Muscle layer of duodenum (tissue), 2 donors: Measurements from ENCODE around the gene ERC1.
"Not testable (repeated sequence)": the region's sequence is repeated elsewhere in the genome, so short reads cannot be mapped to it uniquely, and the experiment has no call there.

Experiments used
- H3K27ac ChIP-seq: one replicate; pipeline ENCODE4 v1.7.0; 2013; ENCODE audit warnings: mild to moderate bottlenecking, low read length
- H3K27me3 ChIP-seq: one replicate; pipeline ENCODE4 v1.7.0; 2013; ENCODE audit warnings: low read depth, mild to moderate bottlenecking, control low read depth, low read length
- H3K36me3 ChIP-seq, 2 donors: one replicate each; pipeline ENCODE4 v1.7.0; 2013; ENCODE audit warnings: low read length in 2 of 2, control low read depth in 1 of 2, mild to moderate bottlenecking in 1 of 2; ENCODE audit not compliant: insufficient read depth in 2 of 2, control insufficient read depth in 1 of 2
- H3K4me1 ChIP-seq, 2 donors: one replicate each; pipeline ENCODE4 v1.7.0; 2013; ENCODE audit warnings: low read length in 2 of 2, mild to moderate bottlenecking in 2 of 2, control low read depth in 1 of 2, moderate library complexity in 1 of 2; ENCODE audit not compliant: insufficient read depth in 2 of 2, control insufficient read depth in 1 of 2
- H3K4me3 ChIP-seq, 2 donors: one replicate each; pipeline ENCODE4 v1.7.0; 2013; ENCODE audit warnings: low read length in 2 of 2, low read depth in 1 of 2, mild to moderate bottlenecking in 1 of 2
- H3K9me3 ChIP-seq, 2 donors: one replicate each; pipeline ENCODE4 v1.7.0; 2013; ENCODE audit warnings: low read length in 2 of 2, control low read depth in 1 of 2, mild to moderate bottlenecking in 1 of 2; ENCODE audit not compliant: control insufficient read depth in 1 of 2
- donor health status: healthy.

The ERC1 gene

DNA sequence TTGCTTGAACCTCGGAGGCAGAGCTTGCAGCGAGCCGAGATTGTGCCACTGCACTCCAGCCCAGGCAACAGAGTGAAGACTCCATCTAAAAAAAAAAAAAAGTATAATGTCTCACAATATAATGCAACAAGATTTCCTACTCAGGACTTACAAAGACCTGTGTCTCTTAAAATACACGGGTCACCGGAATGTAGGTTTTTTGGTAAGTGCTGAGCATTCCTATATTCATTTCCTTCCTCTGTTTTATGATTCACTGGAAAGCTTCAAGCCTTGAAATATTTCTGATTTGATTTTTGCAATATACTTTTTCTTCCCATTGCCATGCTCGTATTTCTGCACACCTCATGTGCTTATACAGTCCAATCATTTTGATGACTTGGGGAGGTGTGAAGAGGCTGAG lies 357.6 kb downstream of the ERC1 start:
- H3K27me3 ChIP-seq: no peaks in the 10 kb centered on the region
- no peaks in the 10 kb centered on the region for H3K36me3 ChIP-seq
- H3K4me1 ChIP-seq: peaks cover 0 to 6% of the 10 kb centered on the region in 2 donors
- H3K4me3 ChIP-seq: no peak overlapping the region
- H3K27ac ChIP-seq: no peak overlapping the region
- no peaks in the 10 kb centered on the region for H3K9me3 ChIP-seq

DNA sequence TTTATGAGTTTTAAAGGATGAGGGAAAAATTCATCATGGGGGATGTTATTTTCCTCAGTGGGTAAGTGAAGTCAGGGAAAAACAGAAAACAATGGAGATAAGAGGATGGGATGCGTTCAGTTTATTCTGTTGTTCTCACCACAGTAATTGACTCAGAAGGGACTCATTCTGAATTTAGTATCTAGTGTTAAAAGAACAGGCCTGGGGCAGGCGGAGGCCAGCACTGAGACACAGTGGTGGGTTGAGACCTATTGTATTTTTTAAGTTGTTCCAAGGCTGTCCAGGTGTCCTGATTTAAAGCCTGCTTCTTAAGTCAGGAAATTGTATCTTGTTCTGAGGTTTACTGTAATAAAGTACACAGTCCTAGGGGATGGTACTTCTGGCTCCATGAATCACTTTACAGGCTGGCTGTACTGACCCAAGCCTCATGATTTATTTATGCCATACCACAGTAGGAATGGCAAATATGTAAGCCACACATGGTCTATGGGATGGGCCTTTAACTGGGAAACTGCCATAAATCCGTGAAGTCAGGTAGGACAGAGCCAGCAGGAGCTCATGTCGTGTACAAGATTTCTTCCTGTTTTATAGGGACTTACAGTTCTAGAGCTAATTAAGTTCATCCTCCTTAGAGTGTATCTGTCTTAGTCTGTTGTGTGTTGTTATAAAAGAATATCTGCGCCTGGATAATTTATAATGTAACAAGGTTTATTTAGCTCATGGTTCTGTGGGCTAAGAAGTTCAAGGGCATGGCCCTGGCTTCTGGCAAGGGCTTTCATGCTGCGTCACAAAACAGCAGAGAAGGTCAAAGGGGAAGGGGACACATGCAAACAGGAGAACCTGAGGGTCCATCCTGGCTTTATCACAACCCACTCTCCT lies 359.3 kb downstream of the ERC1 start:
- H3K36me3 ChIP-seq: no peaks in the 10 kb centered on the region
- no peaks in the 10 kb centered on the region for H3K9me3 ChIP-seq
- H3K4me1 ChIP-seq: peaks cover 2 to 6% of the 10 kb centered on the region in 2 donors
- H3K4me3 ChIP-seq: no peak overlapping the region
- H3K27ac ChIP-seq: peak overlapping the region; percentile 1
- no peaks in the 10 kb centered on the region for H3K27me3 ChIP-seq

DNA sequence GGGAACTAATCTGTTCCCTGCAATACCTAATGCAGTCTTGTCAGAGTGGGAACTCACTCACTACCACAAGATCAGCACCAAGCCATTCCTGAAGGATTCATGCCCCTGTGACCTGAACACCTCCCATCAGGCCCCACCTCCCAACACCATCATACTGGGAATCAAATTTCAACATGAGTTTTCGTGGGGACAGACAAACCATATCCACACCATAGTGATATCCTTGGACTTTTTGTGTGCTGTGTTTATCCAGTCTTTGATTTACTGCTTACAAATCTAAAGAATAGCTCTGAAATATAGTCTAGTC lies 359.9 kb downstream of the ERC1 start:
- no peak overlapping the region for H3K27ac ChIP-seq

DNA sequence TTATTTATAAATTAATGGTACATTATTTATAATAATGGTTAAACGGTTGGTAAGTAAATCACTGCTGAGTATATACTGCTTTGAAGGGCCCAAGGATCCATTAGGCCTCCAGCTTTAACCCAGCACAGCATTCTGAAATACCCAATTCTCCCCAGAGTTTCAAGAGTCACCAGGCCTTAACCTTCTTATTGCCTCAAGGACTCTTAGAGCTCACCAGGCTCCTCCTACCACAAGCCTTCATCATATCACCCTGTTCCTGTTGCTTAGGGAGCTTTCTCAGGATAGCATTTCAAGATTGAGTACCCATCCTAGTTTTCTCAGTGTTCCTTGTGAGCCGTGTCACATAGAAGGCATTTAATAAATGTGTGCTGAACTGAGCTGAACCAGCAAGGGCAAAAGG lies 360.9 kb downstream of the ERC1 start:
- Histone ChIP-seq H3K27ac (no peak overlapping the region), H3K9me3 (no peaks in the 10 kb centered on the region), H3K36me3 (no peaks in the 10 kb centered on the region), H3K4me1 (peaks cover 6 to 16% of the 10 kb centered on the region in 2 donors), H3K27me3 (no peaks in the 10 kb centered on the region), H3K4me3 (no peak overlapping the region)

More for the DNA sequence above, 359.9 kb downstream of the ERC1 start:
- Histone ChIP-seq H3K27me3 (no peaks in the 10 kb centered on the region), H3K36me3 (no peaks in the 10 kb centered on the region), H3K4me3 (no peak overlapping the region), H3K4me1 (peaks cover 6% of the 10 kb centered on the region in 2 donors), H3K9me3 (no peaks in the 10 kb centered on the region)

DNA sequence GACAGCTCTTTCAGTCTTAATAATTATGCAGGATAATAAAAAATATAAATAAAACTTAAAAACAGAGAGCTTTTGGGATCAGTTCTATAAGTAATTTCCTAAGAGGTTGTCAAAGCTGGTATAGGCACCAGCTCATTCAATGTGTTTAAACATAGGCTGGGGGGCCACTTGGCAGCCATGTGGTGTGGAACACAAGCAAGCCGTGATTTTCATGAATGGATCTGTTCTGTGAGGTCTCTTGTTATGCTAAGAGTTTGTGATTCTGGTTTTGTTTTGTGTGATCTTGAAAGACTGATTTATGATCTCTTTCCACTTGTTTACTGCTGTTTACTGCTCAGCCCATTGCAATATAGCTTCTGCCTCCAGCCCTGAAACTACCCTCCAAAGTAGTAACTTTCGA lies 362.4 kb downstream of the ERC1 start:
- no peaks in the 10 kb centered on the region for H3K9me3 ChIP-seq
- no peaks in the 10 kb centered on the region for H3K36me3 ChIP-seq
- H3K4me3 ChIP-seq: no peak overlapping the region
- peaks cover 6 to 24% of the 10 kb centered on the region in 2 donors for H3K4me1 ChIP-seq
- H3K27ac ChIP-seq: no peak overlapping the region
- H3K27me3 ChIP-seq: no peaks in the 10 kb centered on the region

DNA sequence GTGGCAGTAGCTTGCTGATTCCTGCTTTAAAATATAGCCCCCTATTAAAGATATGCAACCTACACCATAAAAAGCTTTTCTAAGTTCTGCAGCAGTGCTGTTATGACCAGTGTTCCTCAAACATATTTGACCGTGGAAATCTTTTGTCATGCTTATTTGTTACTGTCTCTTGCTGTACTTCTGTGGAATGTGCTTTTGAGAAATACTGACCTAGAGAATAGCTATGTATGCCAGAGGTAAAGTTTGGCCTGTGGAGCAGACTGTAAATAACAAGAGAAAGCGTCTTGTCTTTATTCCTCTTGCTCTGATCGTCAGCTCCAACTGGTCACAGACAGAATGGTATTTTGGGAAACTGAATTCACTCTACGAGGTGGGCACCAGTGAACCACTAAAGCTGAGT lies 364.4 kb downstream of the ERC1 start:
- H3K4me3 ChIP-seq: no peak overlapping the region
- H3K9me3 ChIP-seq: no peaks in the 10 kb centered on the region
- H3K4me1 ChIP-seq: peaks cover 0 to 24% of the 10 kb centered on the region in 2 donors
- no peak overlapping the region for H3K27ac ChIP-seq
- H3K27me3 ChIP-seq: no peaks in the 10 kb centered on the region
- H3K36me3 ChIP-seq: no peaks in the 10 kb centered on the region

DNA sequence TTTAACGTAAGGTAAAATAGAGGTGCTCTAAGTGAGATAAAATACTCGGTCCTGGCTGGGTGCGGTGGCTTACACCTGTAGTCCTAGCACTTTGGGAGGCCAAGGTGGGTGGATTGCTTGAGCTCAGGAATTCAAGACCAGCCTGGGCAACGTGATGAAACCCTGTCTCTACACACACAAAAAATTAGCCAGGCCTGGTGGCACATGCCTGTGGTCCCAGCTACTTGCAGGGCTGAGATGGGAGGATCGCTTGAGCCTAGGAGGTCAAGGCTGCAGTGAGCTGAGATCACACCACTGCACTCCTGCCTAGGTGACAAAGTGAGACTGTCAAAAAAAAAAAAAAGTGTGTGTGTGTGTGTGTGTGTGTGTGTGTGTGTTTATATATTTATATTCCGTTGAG lies 364.8 kb downstream of the ERC1 start:
- H3K4me3 ChIP-seq, H3K9me3 ChIP-seq, H3K27me3 ChIP-seq, H3K36me3 ChIP-seq, H3K27ac ChIP-seq: not testable (repeated sequence)
- peaks cover 0 to 24% of the 10 kb centered on the region in 2 donors for H3K4me1 ChIP-seq

DNA sequence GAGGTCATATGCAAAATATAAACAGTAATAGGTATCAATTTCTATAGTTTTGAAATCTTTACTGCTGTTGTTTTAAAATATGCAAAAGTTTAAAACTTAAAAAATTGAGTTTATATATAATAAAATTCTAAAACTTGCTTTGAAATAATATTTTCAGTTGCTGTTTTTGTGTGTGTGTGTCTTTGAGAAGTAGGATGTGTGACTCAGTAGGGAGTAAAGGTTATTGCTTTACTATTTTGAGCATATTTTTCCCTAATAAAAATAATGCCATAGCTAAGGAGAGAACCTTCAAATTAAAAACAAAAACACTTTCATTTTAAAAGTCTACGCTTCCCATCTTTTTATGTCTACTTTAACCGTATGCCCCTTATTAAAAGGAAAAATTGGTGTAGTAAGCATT lies 365.3 kb downstream of the ERC1 start:
- H3K27ac ChIP-seq: no peak overlapping the region
- no peak overlapping the region for H3K4me3 ChIP-seq
- no peaks in the 10 kb centered on the region for H3K36me3 ChIP-seq
- H3K9me3 ChIP-seq: no peaks in the 10 kb centered on the region
- H3K27me3 ChIP-seq: no peaks in the 10 kb centered on the region
- H3K4me1 ChIP-seq: peaks cover 0 to 24% of the 10 kb centered on the region in 2 donors

DNA sequence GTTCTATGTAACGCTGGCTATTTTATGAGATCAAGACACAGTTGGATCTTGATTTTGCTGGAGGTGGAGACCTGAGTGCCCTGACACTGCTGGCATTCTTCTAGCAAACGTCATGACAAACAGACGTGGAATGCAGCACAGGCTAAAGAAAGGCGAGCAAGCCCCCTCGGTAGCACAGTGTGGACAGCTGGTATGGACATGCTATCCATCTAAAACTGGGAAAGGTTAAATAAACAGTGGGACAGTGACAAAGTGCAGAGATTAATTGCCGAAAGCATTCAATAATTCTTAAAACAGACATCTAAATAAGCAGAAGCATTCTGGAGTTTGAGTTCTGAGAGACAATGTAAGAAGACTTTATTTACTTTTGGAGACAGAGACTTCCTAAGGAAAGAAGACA lies 366.1 kb downstream of the ERC1 start:
- Histone ChIP-seq H3K27ac (no peak overlapping the region), H3K27me3 (no peaks in the 10 kb centered on the region), H3K4me3 (no peak overlapping the region), H3K4me1 (peaks cover 0 to 24% of the 10 kb centered on the region in 2 donors), H3K9me3 (no peaks in the 10 kb centered on the region), H3K36me3 (no peaks in the 10 kb centered on the region)

DNA sequence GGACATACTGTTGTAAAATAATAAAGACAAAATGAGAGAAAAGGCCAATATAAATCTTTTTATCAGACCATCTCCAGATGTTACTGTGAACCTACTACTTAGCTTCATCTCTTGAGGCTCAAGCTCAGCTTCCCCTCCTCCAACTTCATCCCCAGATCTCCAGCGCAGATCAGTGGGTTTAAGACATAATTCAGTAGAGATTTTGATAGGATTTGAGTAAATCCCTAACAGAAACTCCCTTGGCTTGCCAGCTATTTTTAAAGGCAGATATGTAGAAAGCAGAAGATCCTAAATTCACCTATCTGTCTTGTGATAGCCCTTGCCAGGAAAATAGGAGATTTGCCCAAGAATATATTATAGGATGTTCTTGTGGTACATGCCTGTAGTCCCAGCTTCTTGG lies 366.7 kb downstream of the ERC1 start:
- H3K4me3 ChIP-seq: no peak overlapping the region
- H3K36me3 ChIP-seq: no peaks in the 10 kb centered on the region
- H3K27ac ChIP-seq: no peak overlapping the region
- H3K9me3 ChIP-seq: no peaks in the 10 kb centered on the region
- H3K27me3 ChIP-seq: no peaks in the 10 kb centered on the region
- peaks cover 0 to 24% of the 10 kb centered on the region in 2 donors for H3K4me1 ChIP-seq

DNA sequence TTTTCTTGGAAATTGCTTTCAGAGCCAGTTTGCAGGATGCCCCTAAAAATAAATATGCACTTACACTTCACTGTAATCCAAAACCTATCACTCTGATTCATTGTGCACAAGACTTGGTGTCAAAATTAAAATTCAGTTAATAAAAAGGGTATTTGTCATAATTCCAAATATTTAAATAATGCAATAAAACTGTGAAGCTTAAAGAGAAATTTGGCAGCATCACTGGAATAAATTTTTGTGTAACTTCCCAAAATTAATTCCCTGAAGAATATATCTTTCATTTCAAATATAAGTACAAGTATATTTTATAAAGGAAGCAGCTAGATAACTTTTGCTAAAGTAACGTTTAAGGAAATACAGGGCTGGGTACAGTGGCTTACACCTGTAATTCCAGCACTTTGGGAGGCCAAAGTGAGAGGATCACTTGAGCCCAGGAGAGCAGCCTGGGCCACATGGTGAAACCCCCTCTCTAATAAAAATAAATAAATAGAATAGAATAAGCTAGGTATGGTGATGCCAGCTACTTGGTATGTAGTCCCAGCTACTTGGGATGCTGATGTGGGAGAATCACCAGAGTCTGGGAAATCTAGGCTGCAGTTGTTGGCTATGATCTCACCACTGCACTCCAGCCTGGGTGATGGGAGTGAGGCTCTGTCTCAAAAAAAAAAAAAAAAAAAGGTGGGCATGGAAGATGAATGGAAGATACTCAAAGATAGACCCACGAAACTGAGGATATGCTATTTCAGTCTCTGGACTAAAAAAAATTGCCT lies 369.6 kb downstream of the ERC1 start:
- no peaks in the 10 kb centered on the region for H3K36me3 ChIP-seq
- H3K27ac ChIP-seq: no peak overlapping the region
- H3K4me3 ChIP-seq: no peak overlapping the region
- H3K9me3 ChIP-seq: no peaks in the 10 kb centered on the region
- peaks cover 0 to 20% of the 10 kb centered on the region in 2 donors for H3K4me1 ChIP-seq
- no peaks in the 10 kb centered on the region for H3K27me3 ChIP-seq
